OCI-M1 (cell line): ENCODE measurements around the gene GFRA1.

Experiments used
- DNase-seq: peaks from one replicate; lab custom pipeline; 2025; lab: John Stamatoyannopoulos, UW

The GFRA1 gene

DNA sequence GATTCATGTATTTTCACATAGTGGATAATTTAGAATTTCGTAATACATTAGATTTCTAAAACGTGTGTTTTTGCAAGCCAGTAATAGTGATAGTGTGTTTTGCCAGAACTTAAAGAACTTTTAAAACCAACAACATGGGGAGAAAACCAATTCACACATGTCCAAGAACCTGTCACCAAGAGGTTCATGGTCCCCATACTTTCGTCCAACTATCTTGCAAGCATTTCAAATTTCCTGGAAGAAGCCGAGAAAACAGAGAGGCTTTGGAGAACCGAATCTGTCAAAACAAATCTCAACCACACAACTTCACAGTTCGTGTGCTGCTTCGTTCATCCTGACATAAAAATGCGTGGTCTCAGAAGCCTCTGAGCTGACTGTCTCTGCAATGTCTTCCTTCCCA lies 31.9 kb downstream of the GFRA1 start:
- no peak for DNase-seq

DNA sequence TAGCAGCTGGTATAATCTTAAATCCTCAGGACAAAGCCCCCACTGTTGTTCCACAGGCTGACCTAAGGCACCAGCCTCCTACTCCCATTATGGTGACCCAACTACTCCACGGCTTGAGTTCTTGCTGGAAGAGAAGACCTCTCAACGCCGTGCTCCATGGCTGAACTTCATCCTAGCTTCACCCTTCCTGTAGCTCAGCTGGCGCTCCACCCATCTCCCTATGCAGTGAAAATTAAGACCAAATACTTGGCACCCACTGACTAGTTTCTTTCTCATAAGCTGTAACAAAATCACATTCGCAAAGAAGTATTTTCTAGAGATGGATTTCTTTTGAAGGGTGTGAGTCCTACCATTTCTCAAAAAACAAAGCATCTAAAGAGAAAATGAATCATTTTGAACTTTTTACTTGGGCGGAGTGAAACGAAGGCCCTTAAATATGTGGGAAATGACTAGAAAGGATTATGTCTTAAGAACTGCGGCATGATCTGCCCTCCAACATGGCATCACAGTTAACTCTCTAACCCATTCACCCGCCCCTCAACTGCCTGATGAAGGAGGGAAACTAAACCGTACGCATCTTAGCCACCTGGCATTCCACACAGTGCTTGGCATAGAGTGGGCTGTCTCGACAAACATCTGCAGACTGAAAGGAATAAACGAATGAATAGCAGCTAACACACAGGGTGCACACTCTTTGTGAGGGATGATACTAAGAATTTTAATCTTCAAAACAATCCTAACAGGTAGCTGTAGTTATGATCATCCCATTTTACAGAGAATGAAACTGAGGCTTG lies 32.7 kb downstream of the GFRA1 start:
- DNase-seq, result no peak

DNA sequence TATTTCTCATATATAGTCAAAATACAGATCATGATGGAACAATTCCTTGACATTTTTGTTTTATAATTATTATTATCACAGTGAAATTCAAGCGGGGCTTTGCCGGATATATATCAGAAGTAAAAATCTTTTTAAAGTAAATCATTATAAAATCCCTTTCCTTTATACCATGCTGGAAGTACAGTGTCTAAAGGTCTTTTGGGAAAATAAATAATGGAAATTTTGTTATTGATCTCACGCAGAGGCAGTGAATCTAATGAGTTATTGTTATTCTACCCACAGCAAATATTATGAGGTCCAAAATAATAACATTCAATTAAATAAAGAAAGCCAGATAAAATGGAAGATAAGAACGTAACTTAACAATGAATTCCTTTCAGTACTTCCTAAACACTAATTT lies 33.8 kb downstream of the GFRA1 start:
- no peak for DNase-seq

DNA sequence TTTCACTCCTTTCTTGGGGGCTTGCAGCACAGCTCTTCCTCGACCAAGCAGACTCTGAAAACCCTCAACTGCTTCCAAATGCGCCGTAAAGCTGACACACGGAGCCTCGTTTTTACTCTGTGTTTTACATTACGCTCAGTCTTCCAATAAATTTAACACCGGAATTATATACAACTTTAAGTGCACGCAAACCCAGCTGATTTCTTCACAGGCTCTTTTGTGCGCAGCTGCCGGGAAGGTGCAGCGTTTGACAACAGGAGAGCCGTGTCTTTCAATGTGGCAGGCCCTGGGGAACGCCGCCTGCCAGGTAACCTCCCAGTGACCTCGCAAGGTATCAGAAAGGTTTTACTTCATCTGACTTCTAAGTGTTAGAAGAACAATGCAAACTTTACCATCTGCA lies 35.0 kb downstream of the GFRA1 start:
- no peak for DNase-seq

DNA sequence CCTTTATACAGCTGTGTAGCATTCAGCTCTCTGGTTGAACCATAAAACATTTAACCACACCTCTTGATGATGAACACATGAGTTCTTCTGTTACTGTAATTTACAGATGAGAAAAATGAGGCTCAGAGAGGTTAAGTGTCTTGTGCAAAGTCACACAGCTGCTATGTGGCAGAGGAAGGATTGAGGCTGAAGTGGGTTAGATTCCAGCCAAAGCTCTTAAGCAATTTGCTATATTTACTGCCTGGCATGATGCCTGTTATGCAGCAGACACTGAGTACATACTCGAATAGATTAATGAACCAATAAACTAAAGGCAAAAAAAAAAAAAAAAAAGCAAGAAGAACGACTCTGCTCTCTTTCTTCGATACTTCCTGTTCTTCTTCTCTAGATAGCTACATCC lies 35.7 kb downstream of the GFRA1 start:
- no peak for DNase-seq

DNA sequence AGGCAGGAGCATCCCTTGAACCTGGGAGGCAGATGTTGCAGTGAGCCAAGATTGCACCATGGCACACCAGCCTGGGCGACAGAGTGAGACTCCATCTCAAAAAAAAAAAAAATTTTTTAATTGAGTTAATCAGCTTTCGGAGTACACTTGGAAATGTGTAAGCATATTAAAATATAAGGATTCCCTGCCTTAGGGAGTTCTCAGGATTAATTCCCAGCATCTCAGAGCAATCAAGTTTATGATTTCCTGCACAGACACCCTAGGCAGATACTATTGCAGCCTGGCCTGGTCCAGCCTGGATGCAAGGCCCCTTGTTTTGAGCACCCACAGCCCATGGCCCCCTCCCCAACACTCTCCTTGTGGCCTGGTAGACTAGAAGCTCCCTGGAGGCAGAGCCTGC lies 39.8 kb downstream of the GFRA1 start:
- no peak for DNase-seq

DNA sequence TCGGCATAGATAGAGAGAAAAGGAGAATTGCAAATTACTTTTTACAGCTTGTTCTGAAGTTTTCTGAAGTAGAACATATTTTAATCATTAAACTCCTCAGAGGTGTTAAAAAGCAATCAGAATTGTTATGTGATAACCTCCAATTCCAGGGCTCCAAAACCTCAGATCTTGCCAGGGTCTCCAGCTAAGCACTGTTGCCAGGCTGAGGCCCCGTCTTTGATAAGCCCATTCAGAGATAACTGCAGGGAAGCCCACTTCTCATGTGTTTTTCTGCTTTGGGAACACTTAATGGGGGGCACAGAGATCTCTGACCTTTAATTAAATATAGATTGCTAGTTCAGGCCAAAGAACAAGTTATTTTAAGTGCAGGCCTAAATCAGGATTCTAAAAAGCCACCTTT lies 40.4 kb downstream of the GFRA1 start:
- no peak for DNase-seq

DNA sequence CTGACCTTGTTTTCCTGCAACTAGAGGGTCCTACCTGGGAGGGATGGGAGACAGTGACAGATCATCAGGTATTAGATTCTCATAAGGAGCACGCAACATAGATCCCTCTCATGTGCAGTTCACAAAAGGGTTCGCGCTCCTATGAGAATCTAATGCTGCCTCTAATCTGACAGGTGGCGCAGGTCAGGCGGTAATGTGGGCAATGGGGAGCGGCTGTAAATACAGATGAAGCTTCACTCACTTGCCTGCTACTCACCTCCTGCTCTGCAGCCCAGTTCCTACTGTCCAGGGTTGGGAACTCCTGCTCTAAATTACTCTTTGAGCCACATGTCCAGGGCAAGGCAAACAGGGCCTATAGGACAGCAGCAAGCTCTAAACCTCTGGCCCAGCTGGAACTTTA lies 46.2 kb downstream of the GFRA1 start:
- no peak for DNase-seq

DNA sequence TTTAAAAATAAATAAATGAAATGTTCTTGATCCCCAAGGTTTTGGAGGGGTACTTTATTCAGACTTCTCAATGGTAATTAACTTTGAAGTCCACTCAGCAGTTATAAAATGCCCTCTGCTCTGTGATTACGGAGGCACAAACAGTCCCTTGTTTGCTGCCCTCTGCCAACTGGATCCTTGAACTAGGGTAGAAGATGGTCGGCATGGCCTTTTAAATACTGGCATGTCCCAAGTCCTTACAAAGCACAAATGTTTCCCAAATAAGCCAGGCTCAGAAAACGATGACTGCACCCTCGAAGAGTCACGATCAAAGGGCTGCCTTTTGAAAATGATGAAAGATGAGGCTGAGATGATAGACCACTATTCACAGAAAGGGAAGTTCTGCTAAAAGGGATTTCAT lies 47.0 kb downstream of the GFRA1 start:
- DNase-seq, result no peak

DNA sequence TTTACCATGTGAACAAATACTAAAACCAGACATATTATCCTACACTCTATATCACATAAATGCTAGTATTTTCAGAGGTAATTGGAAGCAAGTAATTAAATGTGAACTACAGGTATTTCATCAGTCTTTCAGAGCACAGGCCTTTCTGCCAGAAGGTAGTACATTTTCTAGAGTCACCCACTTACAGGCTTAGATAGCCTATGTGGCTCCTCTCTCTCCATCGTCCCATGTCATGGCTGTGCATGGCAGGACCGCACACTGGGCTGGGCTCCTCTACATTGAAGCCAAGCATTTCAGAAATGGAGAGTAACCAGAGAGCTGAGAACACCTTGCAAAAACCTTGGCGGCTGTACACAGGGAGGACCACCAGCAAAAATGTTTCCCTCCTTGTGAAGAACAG lies 49.7 kb downstream of the GFRA1 start:
- DNase-seq, result no peak

DNA sequence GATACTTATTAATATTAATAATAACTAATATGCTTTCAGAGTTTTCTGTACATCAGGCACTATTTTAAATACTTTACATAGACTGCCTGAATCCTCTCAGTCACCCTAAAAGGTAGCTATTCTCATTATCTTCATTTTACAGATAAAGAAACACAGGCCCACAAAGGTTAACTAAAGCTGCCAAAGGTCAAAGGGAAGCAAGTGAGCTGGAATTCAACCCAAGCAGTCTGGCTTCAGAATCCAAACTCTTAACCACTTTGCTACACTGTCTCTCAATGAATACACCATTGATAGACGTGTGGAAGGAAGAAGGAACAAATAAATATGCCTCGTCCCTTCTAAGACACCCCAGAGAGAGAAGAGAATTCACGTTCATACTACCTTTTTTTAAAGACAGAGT lies 52.0 kb downstream of the GFRA1 start:
- no peak for DNase-seq

DNA sequence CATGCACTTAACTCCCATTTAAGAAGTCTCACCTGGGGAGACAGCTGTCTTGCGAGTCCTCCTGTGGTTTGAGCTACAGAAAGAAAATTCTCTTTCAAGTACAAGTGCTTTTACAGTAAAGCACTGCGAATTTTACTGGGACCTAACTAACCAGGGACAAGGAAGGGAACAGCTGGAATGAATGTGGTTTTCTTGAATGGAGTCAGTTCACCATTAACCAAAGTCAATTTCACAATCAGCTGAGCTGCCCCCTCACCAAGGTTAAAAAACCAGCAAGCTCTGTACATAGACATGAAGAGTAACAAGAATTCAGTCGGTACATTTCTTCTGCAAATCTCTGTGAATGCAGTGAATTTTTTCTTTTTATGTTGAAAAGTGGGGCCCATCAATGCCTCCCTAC lies 56.3 kb downstream of the GFRA1 start:
- DNase-seq, result no peak

DNA sequence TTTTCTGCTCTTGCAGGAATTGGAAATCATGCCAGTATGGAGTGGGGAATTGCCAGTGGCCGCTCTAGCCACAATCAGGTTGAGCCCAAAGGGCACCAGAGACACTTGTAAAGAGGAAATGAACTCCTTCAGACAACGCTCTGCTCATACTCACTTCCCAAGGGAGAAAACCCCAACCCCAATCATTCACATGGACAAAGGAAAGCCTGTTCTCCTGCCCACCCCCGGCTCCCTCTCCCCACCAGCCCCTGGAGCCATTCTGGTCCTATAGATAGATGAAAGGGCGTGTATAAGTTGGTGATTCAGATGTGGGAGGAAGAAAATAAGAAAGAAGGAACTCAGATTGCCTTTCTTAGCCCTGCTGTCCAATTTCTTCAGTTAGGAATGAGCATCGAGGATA lies 57.4 kb downstream of the GFRA1 start:
- no peak for DNase-seq

DNA sequence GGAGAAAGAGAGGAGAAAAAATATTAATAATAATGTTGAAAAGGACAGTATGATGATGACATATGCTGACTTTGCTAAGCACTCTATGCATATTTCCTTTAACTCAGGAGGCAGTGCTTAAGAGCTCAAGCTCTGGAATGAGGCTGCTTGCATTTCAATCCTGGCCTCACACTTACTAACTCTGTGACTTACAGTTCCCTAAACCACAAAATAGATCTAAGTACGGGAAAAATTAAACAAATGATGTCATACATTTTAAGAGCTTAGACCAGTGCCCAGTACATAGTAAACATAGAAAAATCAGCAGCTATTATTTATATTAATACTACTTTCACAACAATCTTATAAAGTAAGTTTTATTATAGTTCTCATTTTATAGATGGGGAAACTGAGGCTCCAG lies 61.3 kb downstream of the GFRA1 start:
- no peak for DNase-seq

DNA sequence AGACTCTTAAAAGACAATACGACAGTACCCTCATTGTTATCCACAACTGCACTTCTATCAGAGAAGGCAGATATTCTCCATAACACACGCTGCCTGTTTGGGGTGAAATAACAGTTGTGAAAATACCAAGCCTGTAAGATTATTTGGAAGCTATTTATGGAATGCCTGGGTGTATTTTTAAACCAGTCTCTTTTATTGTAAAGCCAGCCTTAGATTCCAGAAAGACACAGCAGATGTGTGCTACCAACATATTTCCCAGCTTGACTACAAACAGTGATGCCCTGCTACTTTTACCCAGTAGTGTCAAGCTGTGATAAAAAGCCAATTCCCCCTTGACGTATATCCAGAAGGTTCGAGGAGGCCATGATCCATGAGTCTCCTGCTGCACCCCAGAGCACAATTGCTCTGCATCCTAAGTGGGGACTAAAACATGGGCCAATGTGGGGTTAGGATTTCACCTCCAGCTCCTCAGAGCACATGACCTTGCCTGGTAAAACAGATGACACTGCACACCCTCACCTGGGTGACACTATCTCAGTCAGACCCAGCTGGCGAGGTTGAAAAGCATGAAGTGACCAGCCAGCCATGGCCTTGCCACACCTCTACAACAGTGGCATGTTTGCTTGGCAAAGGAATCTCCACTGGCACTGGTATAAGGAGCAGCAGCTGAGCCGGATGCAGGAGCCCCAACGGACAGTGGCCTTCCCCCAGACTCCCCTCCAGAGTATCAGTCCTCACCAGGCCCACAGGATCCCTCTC lies 62.2 kb downstream of the GFRA1 start:
- no peak for DNase-seq

DNA sequence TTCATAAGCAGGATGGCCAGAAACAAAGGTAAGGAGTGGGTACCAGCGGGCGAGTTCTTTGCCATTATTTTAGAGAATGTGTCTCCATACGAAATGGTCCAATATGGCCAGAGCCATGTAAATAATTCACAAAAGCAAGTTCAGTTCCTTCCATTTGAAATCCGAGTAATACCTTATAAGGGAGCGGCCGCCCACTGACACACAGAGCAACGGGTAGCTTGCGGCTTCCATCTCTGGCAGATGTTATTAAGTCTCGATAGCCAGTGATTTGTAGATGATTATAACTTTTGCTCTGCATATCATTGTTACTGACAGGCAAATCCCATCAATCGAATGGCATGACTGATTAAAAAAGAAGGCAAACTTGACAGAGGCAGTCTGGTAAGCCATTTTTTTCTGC lies 63.2 kb downstream of the GFRA1 start:
- DNase-seq, result no peak

DNA sequence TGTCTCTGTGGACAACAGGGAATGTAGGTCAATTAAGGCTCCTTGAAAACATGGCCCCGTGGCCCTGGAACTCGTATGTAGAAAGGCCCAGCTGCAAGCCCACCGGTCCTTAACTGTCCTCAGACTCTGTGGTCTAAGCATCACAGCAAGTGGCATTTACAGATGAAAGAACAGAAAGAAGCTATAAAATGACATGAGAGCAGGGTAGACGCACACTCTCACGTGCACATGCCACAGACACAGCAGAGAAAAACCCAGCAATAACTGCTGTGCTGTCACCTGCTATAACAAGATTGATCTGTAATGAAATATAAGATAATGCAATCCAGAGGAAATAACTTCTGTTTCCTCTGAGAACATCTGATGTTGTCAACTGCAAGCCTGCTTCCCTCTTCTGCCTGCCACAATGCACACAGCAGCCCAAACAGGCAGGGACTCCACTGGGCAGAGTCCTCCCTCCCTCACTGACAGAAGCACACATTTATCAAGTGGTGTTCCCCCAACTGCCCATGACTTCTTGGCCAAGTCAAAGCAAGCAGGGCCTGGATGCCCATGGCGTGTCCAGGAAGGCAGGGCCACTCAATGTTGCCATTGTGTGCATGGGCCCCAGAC lies 63.9 kb downstream of the GFRA1 start:
- DNase-seq, result no peak

DNA sequence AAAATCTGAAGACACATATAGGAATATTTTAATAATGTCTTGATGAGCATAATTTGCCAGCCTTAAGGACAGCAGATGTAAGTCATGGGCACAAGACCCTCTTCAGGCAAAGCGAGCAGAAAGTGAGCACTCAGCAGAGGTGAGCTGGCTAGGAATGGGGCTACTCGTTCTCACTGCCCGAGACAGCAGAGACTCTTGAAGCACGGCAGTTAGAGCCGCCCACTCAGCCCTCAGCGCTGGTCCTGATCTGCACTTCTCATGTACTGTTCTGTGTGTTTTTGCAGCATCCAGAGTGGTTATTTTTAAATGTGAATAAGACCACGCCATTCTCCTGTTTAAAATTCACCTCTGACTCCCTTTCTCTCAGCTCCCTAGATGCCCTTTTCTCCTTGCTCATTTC lies 65.3 kb downstream of the GFRA1 start:
- no peak for DNase-seq

DNA sequence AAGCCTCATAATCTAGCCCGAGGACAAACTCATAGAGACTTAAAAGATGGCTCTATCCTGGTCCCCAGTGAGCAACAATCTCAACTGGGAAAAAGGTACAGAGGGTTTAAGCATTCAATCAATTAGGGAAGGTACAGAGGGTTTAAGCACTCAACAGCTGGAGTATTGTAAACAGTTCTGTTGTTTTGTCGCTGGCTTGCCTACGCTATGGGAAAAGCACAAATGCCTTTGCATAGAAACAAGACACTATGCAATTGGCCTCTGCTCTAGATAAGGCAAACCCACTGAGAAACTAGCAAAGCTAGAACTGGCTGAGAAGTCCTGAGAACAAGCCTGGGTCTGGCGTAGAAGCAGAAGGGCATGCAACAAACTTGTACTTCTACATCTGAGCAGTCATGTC lies 69.3 kb downstream of the GFRA1 start:
- DNase-seq, result no peak

DNA sequence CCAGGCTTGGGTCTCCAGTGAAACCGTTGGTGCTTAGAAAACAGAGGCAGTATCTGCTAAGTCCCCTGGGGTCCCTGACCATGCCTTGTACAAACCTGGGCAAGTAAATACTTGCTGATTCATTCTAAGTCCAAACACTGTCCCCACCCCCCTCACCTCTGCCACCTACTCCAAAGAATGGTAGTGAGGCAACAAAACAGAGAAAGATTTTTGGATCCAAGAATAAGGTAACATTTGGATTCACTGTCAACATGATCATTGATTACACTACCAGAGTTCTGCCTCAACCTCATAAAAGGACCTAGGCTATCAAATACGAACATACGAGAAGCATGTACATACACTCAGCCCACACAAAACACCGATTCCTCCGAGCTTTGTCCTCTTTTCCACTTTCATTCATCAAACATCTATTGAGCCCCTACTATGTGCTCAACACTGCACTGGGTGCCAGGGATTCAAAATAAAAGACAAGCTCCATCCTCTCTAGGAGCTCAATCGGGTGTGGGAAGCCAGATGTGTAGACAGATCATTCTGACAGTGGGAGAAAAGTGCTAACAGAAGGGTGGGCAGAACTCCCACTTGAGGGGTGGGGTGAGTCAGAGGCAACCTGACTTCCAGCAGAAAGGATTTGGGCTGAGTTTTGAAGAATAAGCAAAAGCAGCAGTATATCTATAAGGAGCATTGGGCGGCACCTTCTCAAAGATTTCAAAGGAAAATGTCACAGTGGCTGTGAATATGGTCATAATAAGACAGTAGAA lies 71.2 kb downstream of the GFRA1 start:
- no peak for DNase-seq

DNA sequence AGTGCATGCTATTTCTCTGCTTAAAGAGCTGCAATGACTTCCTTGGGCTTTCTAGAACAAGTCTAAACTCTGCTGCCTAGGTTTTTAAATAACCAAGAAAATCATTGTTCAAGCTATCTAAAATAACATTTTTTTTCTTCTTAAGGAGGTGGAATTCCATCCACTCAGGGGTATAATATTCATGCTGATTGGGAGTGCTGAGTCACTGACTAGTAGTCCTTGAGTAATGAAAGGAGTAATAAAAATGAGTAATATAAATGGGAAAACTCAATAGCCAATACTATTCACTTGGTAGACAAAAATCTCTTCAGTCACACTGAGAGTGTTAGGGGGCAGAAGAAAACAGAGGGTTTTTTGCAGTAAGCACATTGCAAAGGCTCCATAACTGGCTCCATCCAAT lies 72.0 kb downstream of the GFRA1 start:
- no peak for DNase-seq

DNA sequence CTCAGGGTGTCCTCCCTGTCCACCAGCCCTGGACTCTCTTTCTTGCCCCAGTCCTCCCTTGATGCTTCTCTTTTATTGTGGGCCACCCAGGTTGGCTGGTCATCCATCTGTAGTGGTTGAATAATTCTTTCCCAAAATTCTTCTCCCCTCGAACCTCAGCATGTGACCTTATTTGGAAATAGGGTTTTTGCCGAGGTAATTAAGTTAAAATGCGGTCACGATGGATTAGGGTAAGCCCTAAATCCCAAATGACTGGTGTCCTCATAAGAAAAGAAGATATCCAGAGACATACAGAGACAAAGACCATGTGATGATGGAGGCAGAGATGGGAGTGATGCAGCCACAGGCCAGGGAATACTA lies 74.3 kb downstream of the GFRA1 start:
- no peak for DNase-seq
